Sigmoid colon (tissue), 7 donors: ENCODE data around the gene KIF23. TPM values are rescaled to one million over a fixed set of nuclear protein-coding genes. Genes with fewer than 3 reads are reported as not detected.

Source experiments
- DNase-seq: peaks from one replicate; pipeline ENCODE4 v3.0.0-alpha.2; 2019
- H3K27ac ChIP-seq, 4 donors: fragments of 200-600 bp; sonication (generic); one replicate each; pipeline ENCODE4 v1.5.1; 2016 to 2019; ENCODE audit warnings: mild to moderate bottlenecking in 1 of 4
- H3K27me3 ChIP-seq, 3 donors: fragments of 200-600 bp; sonication (generic); one replicate each; pipeline ENCODE4 v1.5.1; 2019; ENCODE audit warnings: mild to moderate bottlenecking in 1 of 3
- H3K36me3 ChIP-seq, 4 donors: fragments of 200-600 bp; sonication (generic); one replicate each; pipeline ENCODE4 v1.5.1; 2016 to 2019
- H3K4me1 ChIP-seq, 4 donors: fragments of 200-600 bp; sonication (generic); one replicate each; pipeline ENCODE4 v1.5.1; 2017 to 2019
- H3K4me3 ChIP-seq, 4 donors: fragments of 200-600 bp; sonication (generic); one replicate each; pipeline ENCODE4 v1.5.1; 2017 to 2019; ENCODE audit warnings: mild to moderate bottlenecking in 2 of 4, moderate library complexity in 1 of 4
- H3K9me3 ChIP-seq, 4 donors: fragments of 200-600 bp in 3 of 4; sonication (generic) in 3 of 4; one replicate each; pipeline versions ENCODE4 v1.5.1 to v1.6.1; 2013 to 2019
- CTCF ChIP-seq, 4 experiments: fragments of 450-650 bp in 3 of 4; fragments of 200-600 bp in 1 of 4; IDR thresholded peaks; one replicate each; pipeline ENCODE4 v1.5.1; 2016 to 2019; ENCODE audit warnings: antibody characterized with exemption in 4 of 4, mild to moderate bottlenecking in 3 of 4, moderate library complexity in 2 of 4
- EP300 ChIP-seq, 4 donors: sonication (generic); formaldehyde crosslinking; IDR thresholded peaks; one replicate each; pipeline ENCODE4 v1.6.1; 2017; ENCODE audit warnings: antibody characterized with exemption in 4 of 4
- POLR2A ChIP-seq, 2 donors: fragments of 450-650 bp; IDR thresholded peaks; one replicate each; pipeline ENCODE4 v1.6.1; 2016; ENCODE audit warnings: antibody characterized with exemption in 2 of 2, mild to moderate bottlenecking in 2 of 2, moderate library complexity in 2 of 2
- POLR2AphosphoS5 ChIP-seq, 4 donors: sonication (generic); formaldehyde crosslinking; IDR thresholded peaks; one replicate each; pipeline ENCODE4 v1.6.1; 2017; ENCODE audit warnings: antibody characterized with exemption in 4 of 4
- WGBS, 2 donors: extraction: QIAGEN DNeasy Blood & Tissue Kit; methylation state at CpG; one replicate each; pipeline ENCODE4 v1.1.7; 2013; 5-methylcytosine and 5-hydroxymethylcytosine counted together
- intact Hi-C: fragments of 100-400 bp; cut with DNase I; formaldehyde crosslinking; loops from one replicate; pipeline ENCODE4 v1.15.1; 2023
- polyA plus RNA-seq, 3 donors: library from polyadenylated mRNA; stranded (reverse); fragments of 200-250 nt; gene quantifications; one replicate each; pipeline ENCODE4 v1.2.3, GENCODE V29; 2013
- total RNA-seq, 4 donors: library from RNA; depleted of rRNA; stranded (reverse); fragments of >200 nt; gene quantifications; one replicate each; pipeline ENCODE4 v1.1.0, GENCODE V29; 2016
- donor health status: healthy with polysubstance abuse.
- donor health status: Bipolar disorder and iron deficiency.
- donor health status: healthy.

The KIF23 gene
- total and polyA plus RNA-seq, 7 donors: 0.16 to 10.8 (median 2.1) TPM

DNA sequence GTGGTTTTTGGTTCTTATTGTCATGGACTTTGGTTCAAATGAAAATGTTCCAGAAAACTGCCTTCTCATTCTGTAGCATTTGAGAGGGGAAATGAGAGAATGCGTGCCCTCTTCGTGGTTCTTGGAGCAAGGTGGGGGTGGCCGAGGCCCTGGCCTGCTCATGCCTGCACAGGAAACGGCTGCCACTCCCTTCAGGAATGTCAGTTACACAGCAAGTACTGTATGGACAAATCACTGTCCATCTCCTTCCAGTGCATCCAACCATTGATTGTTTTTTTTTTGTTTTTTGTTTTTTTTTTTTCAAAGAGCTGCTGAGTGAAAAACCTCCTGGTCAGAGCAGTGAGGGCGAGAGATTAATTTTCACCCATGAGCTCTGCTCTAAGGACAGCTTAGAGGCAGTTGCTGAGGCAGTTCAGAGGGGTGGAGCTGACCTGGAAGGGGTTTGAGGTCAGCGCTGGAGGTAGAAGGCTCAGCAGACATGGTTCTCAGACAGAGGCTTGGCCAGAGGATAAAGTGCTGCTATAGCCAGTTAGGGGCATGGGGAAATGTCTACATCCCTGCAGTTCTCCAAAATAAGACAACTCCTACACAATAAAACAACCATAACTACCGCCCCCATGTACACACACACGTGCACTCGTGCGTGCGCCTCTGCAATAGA, 20.2 kb upstream of the KIF23 start:
- H3K27ac ChIP-seq: no peak overlapping the region
- peaks cover 0 to 7% (median 5%) of the 10 kb centered on the region in 4 donors for H3K4me1 ChIP-seq
- H3K36me3 ChIP-seq: no peaks in the 10 kb centered on the region
- H3K4me3 ChIP-seq: no peak overlapping the region
- no peak for TF ChIP-seq POLR2AphosphoS5 (IDR thresholded peaks at IDR 0.05)
- TF ChIP-seq EP300 (IDR thresholded peaks at IDR 0.05): no peak
- no peak for TF ChIP-seq POLR2A (IDR thresholded peaks at IDR 0.05)
- no peak for TF ChIP-seq CTCF (IDR thresholded peaks at IDR 0.05)
- intact Hi-C loops: loop anchor here (1.0 to 10.0 kb wide), 2 partner anchors 229 to 335 kb away; partner anchors contain the start of gene GLCE
- 47 to 58% methylated on average over 11 of the region's 11 CpGs for WGBS, 2 donors
- DNase-seq: no peak
- no peaks in the 10 kb centered on the region for H3K9me3 ChIP-seq
- no peaks in the 10 kb centered on the region for H3K27me3 ChIP-seq

GRCh38 chr15:69394556-69395282, 19.4 kb upstream of the KIF23 start:
- peaks cover 0 to 7% (median 5%) of the 10 kb centered on the region in 4 donors for H3K4me1 ChIP-seq
- H3K9me3 ChIP-seq: no peaks in the 10 kb centered on the region
- no peaks in the 10 kb centered on the region for H3K27me3 ChIP-seq
- DNase-seq: peak; percentile 87
- H3K4me3 ChIP-seq: no peak overlapping the region
- 37 to 42% methylated on average over 36 of the region's 36 CpGs for WGBS, 2 donors
- TF ChIP-seq EP300 (IDR thresholded peaks at IDR 0.05) (no peak), CTCF (IDR thresholded peaks at IDR 0.05) (peak; percentile 60 to 94 (median 84))
- H3K27ac ChIP-seq: no peak overlapping the region
- intact Hi-C loops: loop anchor here (1.0 to 10.0 kb wide), 2 partner anchors 230 to 335 kb away; partner anchors contain the start of gene GLCE
- H3K36me3 ChIP-seq: no peaks in the 10 kb centered on the region

DNA sequence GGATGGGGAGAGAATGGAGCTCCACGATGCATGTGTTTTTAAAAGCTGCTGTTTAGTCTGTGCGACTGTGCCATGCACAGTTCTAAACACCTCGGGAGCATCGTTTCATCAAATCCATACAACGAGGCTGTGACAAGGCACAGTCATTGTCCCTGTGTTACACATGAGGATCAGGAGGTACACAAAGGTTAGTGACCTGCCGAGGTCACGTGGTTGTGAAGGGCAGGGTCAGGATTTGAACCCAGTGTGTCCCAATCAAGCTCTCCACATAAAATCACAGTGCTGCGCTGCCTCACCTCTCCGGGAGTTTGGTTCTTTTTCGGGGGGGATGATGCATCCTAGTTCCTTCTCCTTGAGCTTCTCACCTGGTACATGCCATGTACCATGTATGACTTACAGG, 18.7 kb upstream of the KIF23 start:
- no peak for TF ChIP-seq EP300 (IDR thresholded peaks at IDR 0.05)
- TF ChIP-seq POLR2AphosphoS5 (IDR thresholded peaks at IDR 0.05): no peak
- no peak for TF ChIP-seq CTCF (IDR thresholded peaks at IDR 0.05)
- TF ChIP-seq POLR2A (IDR thresholded peaks at IDR 0.05): no peak
- Histone ChIP-seq H3K27ac (no peak overlapping the region), H3K9me3 (no peaks in the 10 kb centered on the region), H3K36me3 (no peaks in the 10 kb centered on the region), H3K4me1 (peaks cover 0 to 7% (median 5%) of the 10 kb centered on the region in 4 donors), H3K4me3 (no peak overlapping the region), H3K27me3 (no peaks in the 10 kb centered on the region)
- intact Hi-C loops: loop anchor here (10.0 kb wide), 1 partner anchor 231 kb away; the partner anchor contains the start of gene GLCE
- DNase-seq: no peak
- WGBS, 2 donors: 92 to 94% methylated on average over 10 of the region's 10 CpGs

- no peaks in the 10 kb centered on the region for H3K36me3 ChIP-seq
- intact Hi-C loops: loop anchor here (10.0 kb wide), 1 partner anchor 231 kb away; the partner anchor contains the start of gene GLCE
- no peak overlapping the region for H3K4me3 ChIP-seq
- H3K9me3 ChIP-seq: no peaks in the 10 kb centered on the region
- no peak overlapping the region for H3K27ac ChIP-seq
- 78 to 92% methylated on average over 5 of the region's 5 CpGs for WGBS, 2 donors
- no peak for TF ChIP-seq POLR2AphosphoS5 (IDR thresholded peaks at IDR 0.05)
- TF ChIP-seq EP300 (IDR thresholded peaks at IDR 0.05): no peak
- TF ChIP-seq POLR2A (IDR thresholded peaks at IDR 0.05): no peak
- TF ChIP-seq CTCF (IDR thresholded peaks at IDR 0.05): no peak
- peaks cover 0 to 7% (median 5%) of the 10 kb centered on the region in 4 donors for H3K4me1 ChIP-seq
- no peak for DNase-seq
- no peaks in the 10 kb centered on the region for H3K27me3 ChIP-seq
These were observed 18.2 kb upstream of the KIF23 start for GRCh38 chr15:69395991-69396390.
